HG02642 (cell line): Measurements from ENCODE around the gene ACOX3.
A peak's percentile ranks its signal among the peaks of the same experiment; 100 is the strongest.
"Not testable (repeated sequence)": the region's sequence is repeated elsewhere in the genome, so short reads cannot be mapped to it uniquely, and the experiment has no call there.

Experiments
- ATAC-seq: cut with Tn5 transposase; IDR thresholded peaks from one replicate; pipeline ENCODE4 v1.9.1; 2021; ENCODE audit warnings: mild to moderate bottlenecking; ENCODE audit not compliant: unreplicated experiment, poor library complexity

ACOX3 gene

GRCh38 chr4:8440492-8441311 is at the start of gene ACOX3, which contains the start of gene TRMT44:
ACOX3 (minus strand) TSS chr4:8440723; CDS start chr4:8416521, 24,202 bp downstream.
TRMT44 (plus strand) TSS chr4:8440777; CDS start chr4:8440823, 46 bp downstream.
- ATAC-seq, result peak; percentile 91

GRCh38 chr4:8488791-8489369 is 48.4 kb upstream of the ACOX3 start:
- ATAC-seq, result no peak

GRCh38 chr4:8486643-8487042 is 46.1 kb upstream of the ACOX3 start:
- ATAC-seq, result not testable (repeated sequence)

GRCh38 chr4:8480221-8480620 is 39.7 kb upstream of the ACOX3 start:
- ATAC-seq, result no peak

GRCh38 chr4:8478801-8479744 is 38.5 kb upstream of the ACOX3 start:
- no peak for ATAC-seq

GRCh38 chr4:8478371-8478770 is 37.8 kb upstream of the ACOX3 start:
- ATAC-seq, result no peak

- ATAC-seq, result no peak
These were observed 37.2 kb upstream of the ACOX3 start for GRCh38 chr4:8477676-8478075.

GRCh38 chr4:8477095-8477635 is 36.6 kb upstream of the ACOX3 start:
- ATAC-seq, result no peak

GRCh38 chr4:8475751-8476575 is 35.4 kb upstream of the ACOX3 start:
- ATAC-seq, result no peak

GRCh38 chr4:8474856-8475255 is 34.3 kb upstream of the ACOX3 start:
- no peak for ATAC-seq

GRCh38 chr4:8473920-8474590 is 33.5 kb upstream of the ACOX3 start:
- ATAC-seq, result no peak

GRCh38 chr4:8473198-8473919 is 32.8 kb upstream of the ACOX3 start:
- no peak for ATAC-seq

GRCh38 chr4:8472689-8473197 is 32.2 kb upstream of the ACOX3 start:
- no peak for ATAC-seq

- ATAC-seq, result no peak
These were observed 31.7 kb upstream of the ACOX3 start for GRCh38 chr4:8472158-8472688.

- no peak for ATAC-seq
These were observed 30.8 kb upstream of the ACOX3 start for GRCh38 chr4:8471211-8471875.

- no peak for ATAC-seq
These were observed 30.0 kb upstream of the ACOX3 start for GRCh38 chr4:8470451-8471024.

- ATAC-seq, result no peak
These were observed 29.0 kb upstream of the ACOX3 start for GRCh38 chr4:8469550-8469949.
